GM23338 (cell line): ENCODE results near the gene BCAM. TPM values are rescaled to one million over a fixed set of nuclear protein-coding genes. Genes with fewer than 3 reads are reported as not detected.

ENCODE experiments used
- ATAC-seq: fragments of 200-7000 bp; cut with Tn5 transposase; 3 replicates; pipeline ENCODE4 v1.9.1; 2020
- DNase-seq: peaks from one replicate; pipeline ENCODE4 v3.0.0-alpha.2; 2015; ENCODE audit warnings: low spot score
- H2AFZ ChIP-seq: fragments of 200-600 bp; sonication (generic); 2 replicates; pipeline ENCODE4 v1.8.0; 2016; ENCODE audit warnings: antibody characterized with exemption, mild to moderate bottlenecking, moderate library complexity
- H3F3A ChIP-seq: fragments of 200-600 bp; sonication (generic); replicated peaks from 2 replicates; pipeline ENCODE4 v1.8.0; 2017; ENCODE audit warnings: antibody characterized with exemption, mixed run types, low read depth
- H3K27ac ChIP-seq: fragments of 200-600 bp; sonication (generic); 2 replicates; pipeline ENCODE4 v1.6.1; 2016; ENCODE audit warnings: low read depth
- H3K27me3 ChIP-seq: fragments of 200-600 bp; sonication (generic); 2 replicates; pipeline ENCODE4 v1.8.0; 2016; ENCODE audit warnings: mild to moderate bottlenecking, mixed run types, moderate library complexity; ENCODE audit not compliant: insufficient read depth
- H3K36me3 ChIP-seq: fragments of 200-600 bp; sonication (generic); 2 replicates; pipeline ENCODE4 v1.8.0; 2016; ENCODE audit warnings: mild to moderate bottlenecking; ENCODE audit not compliant: insufficient read depth
- H3K4me1 ChIP-seq: fragments of 200-600 bp; sonication (generic); 2 replicates; pipeline ENCODE4 v1.8.0; 2016; ENCODE audit warnings: mild to moderate bottlenecking, moderate library complexity; ENCODE audit not compliant: insufficient read depth
- H3K4me2 ChIP-seq: fragments of 200-600 bp; sonication (generic); 2 replicates; pipeline ENCODE4 v1.7.1; 2017; ENCODE audit warnings: mixed run types
- H3K4me3 ChIP-seq: fragments of 200-600 bp; sonication (generic); 2 replicates; pipeline ENCODE4 v1.6.1; 2016; ENCODE audit warnings: mixed run types
- H3K79me2 ChIP-seq: fragments of 200-600 bp; sonication (generic); replicated peaks from 2 replicates; pipeline ENCODE4 v1.8.0; 2017; ENCODE audit warnings: mild to moderate bottlenecking; ENCODE audit not compliant: insufficient read depth
- H3K9me2 ChIP-seq: fragments of 200-600 bp; sonication (generic); 2 replicates; pipeline ENCODE4 v1.8.0; 2017; ENCODE audit not compliant: insufficient read depth
- H4K20me1 ChIP-seq: fragments of 200-600 bp; sonication (generic); replicated peaks from 2 replicates; pipeline ENCODE4 v1.8.0; 2017; ENCODE audit warnings: mild to moderate bottlenecking; ENCODE audit not compliant: insufficient read depth
- H3K27ac Mint-ChIP-seq: 2 replicates; pipeline ENCODE4 v1.8.0; 2020; ENCODE audit warnings: inconsistent platforms, mild to moderate bottlenecking, moderate library complexity, mixed read lengths
- H3K27me3 Mint-ChIP-seq: 3 replicates; pipeline ENCODE4 v1.8.0; 2022; ENCODE audit warnings: low read depth, mild to moderate bottlenecking, moderate library complexity, mixed read lengths, inconsistent platforms; ENCODE audit not compliant: insufficient read depth, poor library complexity
- H3K36me3 Mint-ChIP-seq: 3 replicates; pipeline ENCODE4 v1.8.0; 2021; ENCODE audit warnings: low read depth, mild to moderate bottlenecking, inconsistent platforms, moderate library complexity, mixed read lengths
- H3K4me1 Mint-ChIP-seq: 3 replicates; pipeline ENCODE4 v1.8.0; 2020; ENCODE audit warnings: mild to moderate bottlenecking, inconsistent platforms, mixed read lengths
- H3K4me3 Mint-ChIP-seq: 3 replicates; pipeline ENCODE4 v1.8.0; 2021; ENCODE audit warnings: moderate library complexity, mild to moderate bottlenecking, inconsistent platforms, mixed read lengths
- H3K9me3 Mint-ChIP-seq: 3 replicates; pipeline ENCODE4 v1.8.0; 2020; ENCODE audit warnings: moderate library complexity, mild to moderate bottlenecking, inconsistent platforms, mixed read lengths
- CREB1 ChIP-seq: fragments of 250-450 bp; sonication (Bioruptor Pico); IDR thresholded peaks from 2 replicates; pipeline ENCODE4 v1.5.0; 2020; ENCODE audit warnings: low read depth, mild to moderate bottlenecking, moderate library complexity
- EZH2phosphoT487 ChIP-seq: fragments of 200-600 bp; sonication (generic); IDR thresholded peaks from one replicate; pipeline ENCODE4 v1.8.1; 2018; ENCODE audit warnings: antibody characterized with exemption; ENCODE audit not compliant: unreplicated experiment
- POLR2AphosphoS5 ChIP-seq: IDR thresholded peaks from 2 replicates; pipeline ENCODE4 v1.6.1; 2016; ENCODE audit warnings: antibody characterized with exemption, low read depth
- STAT1 ChIP-seq: IDR thresholded peaks from one replicate; pipeline ENCODE4 v1.6.1; 2016; ENCODE audit warnings: antibody characterized with exemption; ENCODE audit not compliant: unreplicated experiment
- ZNF114 ChIP-seq: fragments of 250-450 bp; sonication (Bioruptor Pico); IDR thresholded peaks from 2 replicates; pipeline ENCODE4 v1.5.0; 2020; ENCODE audit warnings: mild to moderate bottlenecking, moderate library complexity
- ZNF331 ChIP-seq: fragments of 250-450 bp; sonication (Bioruptor Pico); IDR thresholded peaks from 2 replicates; pipeline ENCODE4 v1.5.0; 2020; ENCODE audit warnings: low read depth, mild to moderate bottlenecking, moderate library complexity
- long read RNA-seq: library from polyadenylated mRNA; unstranded; transcript quantifications from one replicate; pipeline ENCODE4 v2.0.0, GENCODE V29; 2020; ENCODE audit not compliant: unreplicated experiment
- polyA plus RNA-seq: library from polyadenylated mRNA; unstranded; fragments of >200 nt; fragmentation: Nextera tagmentation; extraction: Ambion mirVana; gene quantifications from 2 replicates; pipeline ENCODE4 v1.2.1, GENCODE V29; 2016
- total RNA-seq: library from RNA; depleted of rRNA; stranded (reverse); fragments of >200 nt; shearing (Covaris generic); gene quantifications from 2 replicates; pipeline ENCODE4 v1.2.3, GENCODE V29; 2014; rRNA removed
- TF ChIP-seq, protein P1 (sequence below): IDR thresholded peaks from one replicate; pipeline ENCODE4 v1.6.1; 2018; ENCODE audit warnings: antibody characterized with exemption; ENCODE audit not compliant: unreplicated experiment

The BCAM gene, protein sequence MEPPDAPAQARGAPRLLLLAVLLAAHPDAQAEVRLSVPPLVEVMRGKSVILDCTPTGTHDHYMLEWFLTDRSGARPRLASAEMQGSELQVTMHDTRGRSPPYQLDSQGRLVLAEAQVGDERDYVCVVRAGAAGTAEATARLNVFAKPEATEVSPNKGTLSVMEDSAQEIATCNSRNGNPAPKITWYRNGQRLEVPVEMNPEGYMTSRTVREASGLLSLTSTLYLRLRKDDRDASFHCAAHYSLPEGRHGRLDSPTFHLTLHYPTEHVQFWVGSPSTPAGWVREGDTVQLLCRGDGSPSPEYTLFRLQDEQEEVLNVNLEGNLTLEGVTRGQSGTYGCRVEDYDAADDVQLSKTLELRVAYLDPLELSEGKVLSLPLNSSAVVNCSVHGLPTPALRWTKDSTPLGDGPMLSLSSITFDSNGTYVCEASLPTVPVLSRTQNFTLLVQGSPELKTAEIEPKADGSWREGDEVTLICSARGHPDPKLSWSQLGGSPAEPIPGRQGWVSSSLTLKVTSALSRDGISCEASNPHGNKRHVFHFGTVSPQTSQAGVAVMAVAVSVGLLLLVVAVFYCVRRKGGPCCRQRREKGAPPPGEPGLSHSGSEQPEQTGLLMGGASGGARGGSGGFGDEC
- total RNA-seq (80.5 and 100 TPM in 2 replicates), polyA plus RNA-seq (33.3 and 36.9 TPM in 2 replicates)
- long read RNA-seq, partial matches to known transcripts = 0 of 3 reads
- long read RNA-seq, other reads (novel, unspliced or antisense) = 0 of 3 reads

DNA sequence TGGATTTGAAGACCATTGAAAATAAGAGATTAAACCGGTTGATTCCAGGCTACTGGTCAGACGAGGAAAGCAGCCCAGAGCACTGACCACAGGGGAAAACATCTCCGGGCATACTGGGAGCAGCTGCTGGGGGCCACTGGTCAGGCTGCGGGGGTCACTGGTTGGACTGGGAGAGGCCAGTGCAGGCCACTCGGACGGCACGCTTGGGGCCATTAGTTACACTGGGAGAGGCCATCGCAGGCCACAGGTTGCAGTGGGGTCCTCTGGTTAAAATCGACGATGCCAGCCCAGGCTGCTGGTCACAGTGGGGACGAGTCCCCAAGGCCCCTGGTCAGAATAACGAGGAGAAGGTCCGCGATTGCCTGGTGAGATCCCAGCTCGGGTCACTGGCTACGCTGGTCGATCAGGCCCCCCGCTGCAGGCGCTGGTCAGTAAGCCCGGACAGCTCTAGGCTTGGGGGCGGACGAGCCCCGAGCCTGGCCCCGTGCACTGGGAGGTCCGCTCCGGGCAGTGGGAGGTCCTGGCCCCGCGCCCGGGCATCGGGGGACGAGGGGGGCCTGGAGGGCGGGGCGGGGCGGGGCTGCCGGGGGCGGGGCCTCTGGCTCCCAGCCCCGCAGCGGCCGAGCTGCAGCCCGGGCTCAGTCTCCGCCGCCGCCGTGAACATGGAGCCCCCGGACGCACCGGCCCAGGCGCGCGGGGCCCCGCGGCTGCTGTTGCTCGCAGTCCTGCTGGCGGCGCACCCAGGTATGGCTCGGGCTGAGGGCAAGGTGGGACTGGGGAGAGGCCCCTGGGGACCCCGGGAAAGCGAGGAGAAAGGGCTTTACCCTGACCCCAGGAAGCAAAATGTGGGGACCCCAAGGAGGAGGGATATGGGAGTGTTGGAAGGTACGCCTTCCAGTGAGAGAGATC lies at the start of gene BCAM:
TSS of gene BCAM (plus strand) at position 641 of the 909 bp plus-strand sequence. CDS start at position 663, 22 bp downstream.
- Mint-ChIP-seq H3K4me1 (peaks cover 43% of the 10 kb centered on the region), H3K36me3 (peaks cover 22% of the 10 kb centered on the region), H3K4me3 (peak within 1 kb of the TSS; percentile 81), H3K9me3 (no peaks in the 10 kb centered on the region; the same call in 2 of the 3 replicates), H3K27ac (peak within 1 kb of the TSS; percentile 95), H3K27me3 (peaks cover 34% of the 10 kb centered on the region)
- peak; percentile 56 for ATAC-seq
- H4K20me1 ChIP-seq = peaks cover 9% of the 10 kb centered on the region
- TF ChIP-seq ZNF114 (CRISPR knock-in tag) (no peak), POLR2AphosphoS5 (peak; percentile 90), CREB1 (CRISPR knock-in tag) (no peak), EZH2phosphoT487 (no peak)
- H3K4me2 ChIP-seq = peak within 1 kb of the TSS; percentile 99
- peaks cover 34% of the 10 kb centered on the region for H3K4me1 ChIP-seq
- H2AFZ ChIP-seq = 0 out of 2 replicates have a peak within 1 kb of the TSS, but pooled peaks have one; percentile 43
- DNase-seq = peak; percentile 83
- H3K9me2 ChIP-seq = no peaks in the 10 kb centered on the region
- no peaks in the 10 kb centered on the region for H3K79me2 ChIP-seq
- H3K4me3 ChIP-seq = peak within 1 kb of the TSS; percentile 85
- H3F3A ChIP-seq = 0 out of 2 replicates have a peak, but pooled peaks cover 6% of the 10 kb centered on the region
- peaks cover 39% of the 10 kb centered on the region for H3K27me3 ChIP-seq
- H3K36me3 ChIP-seq = no peaks in the 10 kb centered on the region
- peak within 1 kb of the TSS; percentile 98 for H3K27ac ChIP-seq

DNA sequence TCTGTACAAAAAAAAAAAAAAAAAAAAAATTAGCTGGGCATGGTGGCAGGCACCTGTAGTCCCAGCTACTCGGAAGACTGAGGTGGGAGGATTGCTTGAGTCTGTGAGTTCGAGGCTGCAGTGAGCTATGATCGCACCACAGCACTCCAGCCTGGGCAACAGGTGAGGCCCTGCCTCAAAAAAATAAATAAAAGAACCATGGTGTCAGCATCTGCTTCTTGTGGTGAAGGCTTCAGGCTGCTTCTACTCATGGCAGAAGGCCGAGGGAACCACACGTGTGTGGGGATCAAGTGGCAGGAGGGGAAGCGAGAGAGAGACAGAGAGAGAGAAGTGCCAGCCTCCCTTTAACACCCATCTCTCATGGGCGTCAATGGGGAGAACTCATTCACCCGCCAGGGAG lies 46.9 kb upstream of the BCAM start:
- H3F3A ChIP-seq = 0 out of 2 replicates have a peak, but pooled peaks cover 6% of the 10 kb centered on the region
- H3K9me2 ChIP-seq = no peaks in the 10 kb centered on the region
- peaks cover 16% of the 10 kb centered on the region for H3K27me3 ChIP-seq
- Mint-ChIP-seq H3K4me3 (no peak overlapping the region), H3K4me1 (peaks cover 9% of the 10 kb centered on the region), H3K27ac (no peak overlapping the region), H3K9me3 (no peaks in the 10 kb centered on the region), H3K27me3 (peaks cover 21% of the 10 kb centered on the region), H3K36me3 (no peaks in the 10 kb centered on the region)
- H3K27ac ChIP-seq = no peak overlapping the region
- H3K79me2 ChIP-seq = no peaks in the 10 kb centered on the region
- H3K4me1 ChIP-seq = peaks cover 7% of the 10 kb centered on the region; the same call in 1 of the 2 replicates
- no peak overlapping the region for H2AFZ ChIP-seq
- no peak overlapping the region for H3K4me2 ChIP-seq
- no peaks in the 10 kb centered on the region for H4K20me1 ChIP-seq
- DNase-seq (no peak), ATAC-seq (no peak)
- no peak overlapping the region for H3K4me3 ChIP-seq
- H3K36me3 ChIP-seq = no peaks in the 10 kb centered on the region
- TF ChIP-seq ZNF331 (CRISPR knock-in tag) (no peak), ZNF114 (CRISPR knock-in tag) (no peak), STAT1 (no peak), POLR2AphosphoS5 (no peak)
- TF ChIP-seq, protein P1, sequence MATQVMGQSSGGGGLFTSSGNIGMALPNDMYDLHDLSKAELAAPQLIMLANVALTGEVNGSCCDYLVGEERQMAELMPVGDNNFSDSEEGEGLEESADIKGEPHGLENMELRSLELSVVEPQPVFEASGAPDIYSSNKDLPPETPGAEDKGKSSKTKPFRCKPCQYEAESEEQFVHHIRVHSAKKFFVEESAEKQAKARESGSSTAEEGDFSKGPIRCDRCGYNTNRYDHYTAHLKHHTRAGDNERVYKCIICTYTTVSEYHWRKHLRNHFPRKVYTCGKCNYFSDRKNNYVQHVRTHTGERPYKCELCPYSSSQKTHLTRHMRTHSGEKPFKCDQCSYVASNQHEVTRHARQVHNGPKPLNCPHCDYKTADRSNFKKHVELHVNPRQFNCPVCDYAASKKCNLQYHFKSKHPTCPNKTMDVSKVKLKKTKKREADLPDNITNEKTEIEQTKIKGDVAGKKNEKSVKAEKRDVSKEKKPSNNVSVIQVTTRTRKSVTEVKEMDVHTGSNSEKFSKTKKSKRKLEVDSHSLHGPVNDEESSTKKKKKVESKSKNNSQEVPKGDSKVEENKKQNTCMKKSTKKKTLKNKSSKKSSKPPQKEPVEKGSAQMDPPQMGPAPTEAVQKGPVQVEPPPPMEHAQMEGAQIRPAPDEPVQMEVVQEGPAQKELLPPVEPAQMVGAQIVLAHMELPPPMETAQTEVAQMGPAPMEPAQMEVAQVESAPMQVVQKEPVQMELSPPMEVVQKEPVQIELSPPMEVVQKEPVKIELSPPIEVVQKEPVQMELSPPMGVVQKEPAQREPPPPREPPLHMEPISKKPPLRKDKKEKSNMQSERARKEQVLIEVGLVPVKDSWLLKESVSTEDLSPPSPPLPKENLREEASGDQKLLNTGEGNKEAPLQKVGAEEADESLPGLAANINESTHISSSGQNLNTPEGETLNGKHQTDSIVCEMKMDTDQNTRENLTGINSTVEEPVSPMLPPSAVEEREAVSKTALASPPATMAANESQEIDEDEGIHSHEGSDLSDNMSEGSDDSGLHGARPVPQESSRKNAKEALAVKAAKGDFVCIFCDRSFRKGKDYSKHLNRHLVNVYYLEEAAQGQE = no peak
